ENCODE data around the gene SCN5A. TPM values are rescaled to one million over a fixed set of nuclear protein-coding genes. Genes with fewer than 3 reads are reported as not detected.

SCN5A gene
- total RNA-seq, 1 donor = not detected

- no peak overlapping the region for H3K4me3 ChIP-seq (ENCODE audit: insufficient read depth, low read length)
- H3K9me3 ChIP-seq (ENCODE audit: low read depth, low read length) = no peaks in the 10 kb centered on the region
- H3K27me3 ChIP-seq (ENCODE audit: insufficient read depth, low read length) = peaks cover 5% of the 10 kb centered on the region
- no peak for TF ChIP-seq CTCF (IDR thresholded peaks at IDR 0.05; ENCODE audit: extremely low read depth, low read depth, low read length)
- H3K27ac ChIP-seq (ENCODE audit: low read depth, low read length) = no peak overlapping the region
- H2AFZ ChIP-seq (ENCODE audit: low read length) = no peak overlapping the region
- no peak for DNase-seq (ENCODE audit: insufficient read length, low spot score, missing footprints)
- H3K79me2 ChIP-seq (ENCODE audit: insufficient read depth, low read length) = no peaks in the 10 kb centered on the region
- H3K4me2 ChIP-seq (ENCODE audit: insufficient read depth, low read length) = no peak overlapping the region
- no peaks in the 10 kb centered on the region for H4K20me1 ChIP-seq (ENCODE audit: insufficient read depth, low read length)
- H3K36me3 ChIP-seq (ENCODE audit: insufficient read depth, low read length) = no peaks in the 10 kb centered on the region
- no peaks in the 10 kb centered on the region for H3K4me1 ChIP-seq (ENCODE audit: insufficient read depth, low read length)
Measured at GRCh38 chr3:38549082-38549481, 100.4 kb downstream of the SCN5A start.

GRCh38 chr3:38548154-38548931, 101.1 kb downstream of the SCN5A start:
- no peak overlapping the region for H3K27ac ChIP-seq (ENCODE audit: low read depth, low read length)
- no peak for DNase-seq (ENCODE audit: insufficient read length, low spot score, missing footprints)
- H3K79me2 ChIP-seq (ENCODE audit: insufficient read depth, low read length) = no peaks in the 10 kb centered on the region
- no peaks in the 10 kb centered on the region for H3K4me1 ChIP-seq (ENCODE audit: insufficient read depth, low read length)
- no peaks in the 10 kb centered on the region for H3K9me3 ChIP-seq (ENCODE audit: low read depth, low read length)
- no peak for TF ChIP-seq CTCF (IDR thresholded peaks at IDR 0.05; ENCODE audit: extremely low read depth, low read depth, low read length)
- peaks cover 3% of the 10 kb centered on the region for H4K20me1 ChIP-seq (ENCODE audit: insufficient read depth, low read length)
- no peak overlapping the region for H2AFZ ChIP-seq (ENCODE audit: low read length)
- no peak overlapping the region for H3K4me3 ChIP-seq (ENCODE audit: insufficient read depth, low read length)
- no peak overlapping the region for H3K4me2 ChIP-seq (ENCODE audit: insufficient read depth, low read length)
- H3K36me3 ChIP-seq (ENCODE audit: insufficient read depth, low read length) = no peaks in the 10 kb centered on the region
- H3K27me3 ChIP-seq (ENCODE audit: insufficient read depth, low read length) = peaks cover 6% of the 10 kb centered on the region

GRCh38 chr3:38545983-38546382, 103.5 kb downstream of the SCN5A start:
- peaks cover 5% of the 10 kb centered on the region for H4K20me1 ChIP-seq (ENCODE audit: insufficient read depth, low read length)
- H3K4me3 ChIP-seq (ENCODE audit: insufficient read depth, low read length) = no peak overlapping the region
- peaks cover 13% of the 10 kb centered on the region for H3K4me1 ChIP-seq (ENCODE audit: insufficient read depth, low read length)
- H3K9me3 ChIP-seq (ENCODE audit: low read depth, low read length) = no peaks in the 10 kb centered on the region
- H3K36me3 ChIP-seq (ENCODE audit: insufficient read depth, low read length) = no peaks in the 10 kb centered on the region
- no peak overlapping the region for H3K27ac ChIP-seq (ENCODE audit: low read depth, low read length)
- no peak overlapping the region for H2AFZ ChIP-seq (ENCODE audit: low read length)
- no peak for TF ChIP-seq CTCF (IDR thresholded peaks at IDR 0.05; ENCODE audit: extremely low read depth, low read depth, low read length)
- H3K79me2 ChIP-seq (ENCODE audit: insufficient read depth, low read length) = no peaks in the 10 kb centered on the region
- peaks cover 9% of the 10 kb centered on the region for H3K27me3 ChIP-seq (ENCODE audit: insufficient read depth, low read length)
- H3K4me2 ChIP-seq (ENCODE audit: insufficient read depth, low read length) = no peak overlapping the region
- DNase-seq (ENCODE audit: insufficient read length, low spot score, missing footprints) = no peak

GRCh38 chr3:38545550-38545949, 103.9 kb downstream of the SCN5A start:
- no peaks in the 10 kb centered on the region for H3K36me3 ChIP-seq (ENCODE audit: insufficient read depth, low read length)
- H3K4me2 ChIP-seq (ENCODE audit: insufficient read depth, low read length) = no peak overlapping the region
- H3K4me3 ChIP-seq (ENCODE audit: insufficient read depth, low read length) = no peak overlapping the region
- no peak for TF ChIP-seq CTCF (IDR thresholded peaks at IDR 0.05; ENCODE audit: extremely low read depth, low read depth, low read length)
- DNase-seq (ENCODE audit: insufficient read length, low spot score, missing footprints) = no peak
- no peak overlapping the region for H3K27ac ChIP-seq (ENCODE audit: low read depth, low read length)
- H3K9me3 ChIP-seq (ENCODE audit: low read depth, low read length) = no peaks in the 10 kb centered on the region
- H4K20me1 ChIP-seq (ENCODE audit: insufficient read depth, low read length) = peaks cover 7% of the 10 kb centered on the region
- peaks cover 9% of the 10 kb centered on the region for H3K27me3 ChIP-seq (ENCODE audit: insufficient read depth, low read length)
- no peak overlapping the region for H2AFZ ChIP-seq (ENCODE audit: low read length)
- no peaks in the 10 kb centered on the region for H3K79me2 ChIP-seq (ENCODE audit: insufficient read depth, low read length)
- H3K4me1 ChIP-seq (ENCODE audit: insufficient read depth, low read length) = peaks cover 13% of the 10 kb centered on the region

All from osteoblast (primary cell).